ENCODE results near the gene SORCS1.

SORCS1 gene

GRCh38 chr10:107148906-107149305 is 15.6 kb downstream of the SORCS1 start:
- Histone ChIP-seq H3K9me2 (replicated peaks; ENCODE audit: insufficient read depth, low read length) (no peaks in the 10 kb centered on the region), H3K4me2 (ENCODE audit: low read depth, low read length) (no peak overlapping the region), H3K9ac (ENCODE audit: low read length) (no peak overlapping the region), H3K27ac (ENCODE audit: low read length) (no peak overlapping the region), H3F3A (ENCODE audit: insufficient read depth, low read length) (no peaks in the 10 kb centered on the region), H3K4me1 (ENCODE audit: low read length) (no peaks in the 10 kb centered on the region), H4K20me1 (ENCODE audit: insufficient read depth, low read length) (no peaks in the 10 kb centered on the region), H3K9me3 (replicated peaks; ENCODE audit: insufficient read depth, low read length) (no peaks in the 10 kb centered on the region), H3K27me3 (replicated peaks; ENCODE audit: insufficient read depth, low read length) (no peaks in the 10 kb centered on the region), H3K4me3 (ENCODE audit: low read length) (no peak overlapping the region), H2AFZ (ENCODE audit: low read length) (no peak overlapping the region), H3K36me3 (replicated peaks; ENCODE audit: insufficient read depth, low read length) (no peaks in the 10 kb centered on the region), H3K79me2 (ENCODE audit: low read length) (no peaks in the 10 kb centered on the region)
- no peak for DNase-seq
- TF ChIP-seq, protein P1, sequence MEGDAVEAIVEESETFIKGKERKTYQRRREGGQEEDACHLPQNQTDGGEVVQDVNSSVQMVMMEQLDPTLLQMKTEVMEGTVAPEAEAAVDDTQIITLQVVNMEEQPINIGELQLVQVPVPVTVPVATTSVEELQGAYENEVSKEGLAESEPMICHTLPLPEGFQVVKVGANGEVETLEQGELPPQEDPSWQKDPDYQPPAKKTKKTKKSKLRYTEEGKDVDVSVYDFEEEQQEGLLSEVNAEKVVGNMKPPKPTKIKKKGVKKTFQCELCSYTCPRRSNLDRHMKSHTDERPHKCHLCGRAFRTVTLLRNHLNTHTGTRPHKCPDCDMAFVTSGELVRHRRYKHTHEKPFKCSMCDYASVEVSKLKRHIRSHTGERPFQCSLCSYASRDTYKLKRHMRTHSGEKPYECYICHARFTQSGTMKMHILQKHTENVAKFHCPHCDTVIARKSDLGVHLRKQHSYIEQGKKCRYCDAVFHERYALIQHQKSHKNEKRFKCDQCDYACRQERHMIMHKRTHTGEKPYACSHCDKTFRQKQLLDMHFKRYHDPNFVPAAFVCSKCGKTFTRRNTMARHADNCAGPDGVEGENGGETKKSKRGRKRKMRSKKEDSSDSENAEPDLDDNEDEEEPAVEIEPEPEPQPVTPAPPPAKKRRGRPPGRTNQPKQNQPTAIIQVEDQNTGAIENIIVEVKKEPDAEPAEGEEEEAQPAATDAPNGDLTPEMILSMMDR (IDR thresholded peaks at IDR 0.05; ENCODE audit: low read length) = no peak

GRCh38 chr10:107144490-107144889 is 20.0 kb downstream of the SORCS1 start:
- Histone ChIP-seq H3K4me1 (ENCODE audit: low read length) (no peaks in the 10 kb centered on the region), H3K9me2 (replicated peaks; ENCODE audit: insufficient read depth, low read length) (no peaks in the 10 kb centered on the region), H4K20me1 (ENCODE audit: insufficient read depth, low read length) (no peaks in the 10 kb centered on the region), H3F3A (ENCODE audit: insufficient read depth, low read length) (no peaks in the 10 kb centered on the region), H3K27me3 (replicated peaks; ENCODE audit: insufficient read depth, low read length) (no peaks in the 10 kb centered on the region), H3K79me2 (ENCODE audit: low read length) (no peaks in the 10 kb centered on the region), H3K9me3 (replicated peaks; ENCODE audit: insufficient read depth, low read length) (no peaks in the 10 kb centered on the region), H3K9ac (ENCODE audit: low read length) (no peak overlapping the region), H3K4me3 (ENCODE audit: low read length) (no peak overlapping the region), H3K4me2 (ENCODE audit: low read depth, low read length) (no peak overlapping the region), H3K27ac (ENCODE audit: low read length) (no peak overlapping the region), H3K36me3 (replicated peaks; ENCODE audit: insufficient read depth, low read length) (no peaks in the 10 kb centered on the region), H2AFZ (ENCODE audit: low read length) (no peak overlapping the region)
- TF ChIP-seq EZH2 (optimal IDR thresholded peaks at IDR 0.05; ENCODE audit: low read depth, low read length) = no peak
- TF ChIP-seq, protein P1 (IDR thresholded peaks at IDR 0.05; ENCODE audit: low read length) = no peak
- TF ChIP-seq EZH2phosphoT487 (IDR thresholded peaks at IDR 0.05; ENCODE audit: low read length) = no peak
- no peak for DNase-seq

DNA sequence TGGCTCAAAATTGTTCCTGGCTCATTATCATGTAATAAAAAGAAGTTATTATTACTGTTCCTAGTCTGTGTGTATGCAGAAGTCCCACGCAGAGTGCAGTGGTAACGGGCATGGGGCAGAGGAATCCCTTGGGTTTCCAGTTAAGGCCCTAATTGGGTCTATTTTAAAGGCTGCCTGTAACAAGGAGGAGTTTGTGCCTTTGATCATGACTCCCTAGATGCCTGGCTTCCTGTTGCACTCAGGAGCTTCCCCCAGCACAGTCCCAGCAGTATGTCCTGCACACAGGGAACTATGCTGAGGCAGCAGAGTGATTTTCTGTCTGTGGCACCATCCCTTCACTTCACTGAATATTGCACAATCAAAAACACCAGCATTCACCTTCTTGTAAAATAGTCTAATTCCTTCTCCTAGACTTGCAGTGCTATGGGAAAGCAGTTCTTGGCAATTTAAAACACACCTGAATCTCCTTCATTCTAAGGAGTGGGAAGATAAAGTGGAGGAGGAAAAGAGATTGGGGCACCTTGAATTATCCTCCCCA is 22.9 kb downstream of the SORCS1 start:
- no peak overlapping the region for H2AFZ ChIP-seq (ENCODE audit: low read length)
- H3K9me2 ChIP-seq (replicated peaks; ENCODE audit: insufficient read depth, low read length) = no peaks in the 10 kb centered on the region
- H3K36me3 ChIP-seq (replicated peaks; ENCODE audit: insufficient read depth, low read length) = no peaks in the 10 kb centered on the region
- no peaks in the 10 kb centered on the region for H3K79me2 ChIP-seq (ENCODE audit: low read length)
- TF ChIP-seq EZH2 (optimal IDR thresholded peaks at IDR 0.05; ENCODE audit: low read depth, low read length) (no peak), EZH2phosphoT487 (IDR thresholded peaks at IDR 0.05; ENCODE audit: low read length) (no peak)
- TF ChIP-seq, protein P1 (IDR thresholded peaks at IDR 0.05; ENCODE audit: low read length) = no peak
- H3F3A ChIP-seq (ENCODE audit: insufficient read depth, low read length) = no peaks in the 10 kb centered on the region
- no peak overlapping the region for H3K4me2 ChIP-seq (ENCODE audit: low read depth, low read length)
- no peaks in the 10 kb centered on the region for H3K4me1 ChIP-seq (ENCODE audit: low read length)
- no peaks in the 10 kb centered on the region for H4K20me1 ChIP-seq (ENCODE audit: insufficient read depth, low read length)
- no peak for DNase-seq
- no peak overlapping the region for H3K27ac ChIP-seq (ENCODE audit: low read length)
- H3K9ac ChIP-seq (ENCODE audit: low read length) = no peak overlapping the region
- H3K27me3 ChIP-seq (replicated peaks; ENCODE audit: insufficient read depth, low read length) = no peaks in the 10 kb centered on the region
- H3K4me3 ChIP-seq (ENCODE audit: low read length) = no peak overlapping the region
- no peaks in the 10 kb centered on the region for H3K9me3 ChIP-seq (replicated peaks; ENCODE audit: insufficient read depth, low read length)
